Fibroblast of lung (primary cell): ENCODE measurements around the gene FOXL2NB. TPM values are rescaled to one million over a fixed set of nuclear protein-coding genes. Genes with fewer than 3 reads are reported as not detected.

ENCODE experiments used
- DNase-seq, 2 donors: peaks; one replicate each; pipeline versions ENCODE4 v3.0.0 to v3.0.0-alpha.2; 2010; ENCODE audit warnings: low read depth in 2 of 2
- H2AFZ ChIP-seq: 2 replicates; pipeline ENCODE4 v1.5.1; 2012; ENCODE audit warnings: low read length, control low read depth, inconsistent platforms
- H3K27ac ChIP-seq: 2 replicates; pipeline ENCODE4 v1.5.1; 2011; ENCODE audit warnings: low read length, control low read depth; ENCODE audit not compliant: insufficient read depth
- H3K27me3 ChIP-seq: 2 replicates; pipeline ENCODE4 v1.5.1; 2011; ENCODE audit warnings: mild to moderate bottlenecking, low read length; ENCODE audit not compliant: control insufficient read depth, insufficient read depth
- H3K36me3 ChIP-seq: 2 replicates; pipeline ENCODE4 v1.5.1; 2011; ENCODE audit warnings: low read length; ENCODE audit not compliant: control insufficient read depth, insufficient read depth
- H3K4me1 ChIP-seq: 2 replicates; pipeline ENCODE4 v1.5.1; 2011; ENCODE audit warnings: low read length; ENCODE audit not compliant: control insufficient read depth, insufficient read depth; ENCODE audit errors: extremely low read depth
- H3K4me2 ChIP-seq: 2 replicates; pipeline ENCODE4 v1.5.1; 2011; ENCODE audit warnings: low read length, control low read depth; ENCODE audit not compliant: insufficient read depth; ENCODE audit errors: extremely low read depth
- H3K4me3 ChIP-seq, 4 experiments: fragments of 200-600 bp in 1 of 4; sonication (generic) in 1 of 4; replicated peaks in 1 of 4; 2 replicates each; pipeline ENCODE4 v1.5.1; 2011 to 2016; ENCODE audit warnings: low read length in 4 of 4, low read depth in 3 of 4, mild to moderate bottlenecking in 3 of 4, control low read depth in 2 of 4, inconsistent platforms in 1 of 4, mixed read lengths in 1 of 4; ENCODE audit not compliant: insufficient read depth in 1 of 4; ENCODE audit errors: control extremely low read depth in 1 of 4
- H3K79me2 ChIP-seq: 2 replicates; pipeline ENCODE4 v1.5.1; 2012; ENCODE audit warnings: mild to moderate bottlenecking, low read length, inconsistent platforms; ENCODE audit not compliant: control insufficient read depth, insufficient read depth
- H3K9ac ChIP-seq: 2 replicates; pipeline ENCODE4 v1.5.1; 2011; ENCODE audit warnings: mild to moderate bottlenecking, low read length, control low read depth; ENCODE audit not compliant: insufficient read depth
- H3K9me3 ChIP-seq: 2 replicates; pipeline ENCODE4 v1.5.1; 2012; ENCODE audit warnings: low read depth, low read length; ENCODE audit not compliant: control insufficient read depth, insufficient read depth
- H4K20me1 ChIP-seq: 2 replicates; pipeline ENCODE4 v1.5.1; 2011; ENCODE audit warnings: low read length; ENCODE audit not compliant: control insufficient read depth, insufficient read depth; ENCODE audit errors: extremely low read depth
- EZH2 ChIP-seq: IDR thresholded peaks from 2 replicates; pipeline ENCODE4 v1.5.1; 2012; ENCODE audit warnings: low read length, control low read depth, mild to moderate bottlenecking; ENCODE audit errors: missing control alignments
- polyA plus RNA-seq, 2 donors: library from polyadenylated mRNA; depleted of rRNA in 1 of 2; stranded (reverse) in 1 of 2; unstranded in 1 of 2; fragments of >200 nt; gene quantifications; 2 replicates each; pipeline ENCODE4 v1.2.1, GENCODE V29; 2011 to 2012; ENCODE audit warnings: missing spikeins in 1 of 2
- total RNA-seq: library from RNA; depleted of rRNA; stranded (reverse); fragments of >200 nt; gene quantifications from 2 replicates; pipeline ENCODE4 v1.2.1, GENCODE V29; 2014
- TF ChIP-seq, protein P1 (sequence below), 2 donors: IDR thresholded peaks in 1 of 2; conservative IDR thresholded peaks in 1 of 2; 1 replicate in 1 of 2; 2 replicates in 1 of 2; pipeline ENCODE4 v1.5.1; 2011 to 2012; ENCODE audit warnings: low read length in 2 of 2, control low read depth in 1 of 2, inconsistent platforms in 1 of 2, low read depth in 1 of 2, mild to moderate bottlenecking in 1 of 2

The FOXL2NB gene
- total and polyA plus RNA-seq, 2 donors (not counting 1 experiment from before 2014, with no cell fraction given): not detected

DNA sequence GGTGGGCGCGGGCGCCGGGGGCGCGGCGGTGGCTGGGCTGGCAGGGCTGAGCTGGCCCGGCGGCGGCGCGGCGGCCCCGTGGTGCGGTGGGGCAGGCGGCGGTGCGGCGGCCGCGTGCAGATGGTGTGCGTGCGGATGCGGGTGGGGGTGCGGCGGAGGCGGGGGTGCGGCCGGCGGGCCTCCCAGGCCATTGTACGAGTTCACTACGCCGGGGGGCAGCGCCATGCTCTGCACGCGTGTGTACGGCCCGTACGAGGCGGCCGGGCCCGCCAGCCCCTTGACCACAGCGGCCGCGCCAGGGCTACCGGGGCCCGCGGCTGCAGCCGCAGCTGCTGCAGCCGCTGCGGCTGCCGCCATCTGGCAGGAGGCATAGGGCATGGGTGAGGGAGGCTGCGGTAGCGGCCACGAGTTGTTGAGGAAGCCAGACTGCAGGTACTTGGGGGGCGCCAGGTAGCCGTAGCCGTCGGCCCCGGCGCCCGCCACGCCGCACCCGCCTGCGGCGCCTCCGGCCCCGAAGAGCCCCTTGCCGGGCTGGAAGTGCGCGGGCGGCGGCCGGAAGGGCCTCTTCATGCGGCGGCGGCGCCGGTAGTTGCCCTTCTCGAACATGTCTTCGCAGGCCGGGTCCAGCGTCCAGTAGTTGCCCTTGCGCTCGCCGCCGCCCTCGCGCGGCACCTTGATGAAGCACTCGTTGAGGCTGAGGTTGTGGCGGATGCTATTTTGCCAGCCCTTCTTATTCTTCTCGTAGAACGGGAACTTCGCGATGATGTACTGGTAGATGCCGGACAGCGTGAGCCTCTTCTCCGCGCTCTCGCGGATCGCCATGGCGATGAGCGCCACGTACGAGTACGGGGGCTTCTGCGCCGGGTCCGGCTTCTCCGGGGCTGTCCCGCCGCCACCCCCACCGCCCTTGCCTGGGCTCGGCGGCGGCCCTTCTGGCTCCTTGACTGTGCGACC lies 1.0 kb upstream of the FOXL2NB start:
- no peaks in the 10 kb centered on the region for H3K9me3 ChIP-seq
- peak overlapping the region; percentile 64 for H3K4me2 ChIP-seq
- peak overlapping the region in 3 of 4 experiments; percentile 7 to 44 (median 19) for H3K4me3 ChIP-seq
- H3K27ac ChIP-seq: no peak overlapping the region
- no peaks in the 10 kb centered on the region for H3K79me2 ChIP-seq
- no peak overlapping the region for H2AFZ ChIP-seq
- H3K9ac ChIP-seq: no peak overlapping the region
- TF ChIP-seq EZH2: peak; percentile 100
- TF ChIP-seq, protein P1, sequence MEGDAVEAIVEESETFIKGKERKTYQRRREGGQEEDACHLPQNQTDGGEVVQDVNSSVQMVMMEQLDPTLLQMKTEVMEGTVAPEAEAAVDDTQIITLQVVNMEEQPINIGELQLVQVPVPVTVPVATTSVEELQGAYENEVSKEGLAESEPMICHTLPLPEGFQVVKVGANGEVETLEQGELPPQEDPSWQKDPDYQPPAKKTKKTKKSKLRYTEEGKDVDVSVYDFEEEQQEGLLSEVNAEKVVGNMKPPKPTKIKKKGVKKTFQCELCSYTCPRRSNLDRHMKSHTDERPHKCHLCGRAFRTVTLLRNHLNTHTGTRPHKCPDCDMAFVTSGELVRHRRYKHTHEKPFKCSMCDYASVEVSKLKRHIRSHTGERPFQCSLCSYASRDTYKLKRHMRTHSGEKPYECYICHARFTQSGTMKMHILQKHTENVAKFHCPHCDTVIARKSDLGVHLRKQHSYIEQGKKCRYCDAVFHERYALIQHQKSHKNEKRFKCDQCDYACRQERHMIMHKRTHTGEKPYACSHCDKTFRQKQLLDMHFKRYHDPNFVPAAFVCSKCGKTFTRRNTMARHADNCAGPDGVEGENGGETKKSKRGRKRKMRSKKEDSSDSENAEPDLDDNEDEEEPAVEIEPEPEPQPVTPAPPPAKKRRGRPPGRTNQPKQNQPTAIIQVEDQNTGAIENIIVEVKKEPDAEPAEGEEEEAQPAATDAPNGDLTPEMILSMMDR (conservative IDR thresholded peaks at IDR 0.05 in 1 of 2, IDR thresholded peaks at IDR 0.05 in 1 of 2; ENCODE audit: low read depth in 1 of 2, low read length in 2 of 2): peak in 1 of 2 donors; percentile 13
- H4K20me1 ChIP-seq: no peaks in the 10 kb centered on the region
- H3K27me3 ChIP-seq: peaks cover 96% of the 10 kb centered on the region
- H3K36me3 ChIP-seq: no peaks in the 10 kb centered on the region
- H3K4me1 ChIP-seq: no peaks in the 10 kb centered on the region
- peak in 1 of 2 donors; percentile 18 for DNase-seq

DNA sequence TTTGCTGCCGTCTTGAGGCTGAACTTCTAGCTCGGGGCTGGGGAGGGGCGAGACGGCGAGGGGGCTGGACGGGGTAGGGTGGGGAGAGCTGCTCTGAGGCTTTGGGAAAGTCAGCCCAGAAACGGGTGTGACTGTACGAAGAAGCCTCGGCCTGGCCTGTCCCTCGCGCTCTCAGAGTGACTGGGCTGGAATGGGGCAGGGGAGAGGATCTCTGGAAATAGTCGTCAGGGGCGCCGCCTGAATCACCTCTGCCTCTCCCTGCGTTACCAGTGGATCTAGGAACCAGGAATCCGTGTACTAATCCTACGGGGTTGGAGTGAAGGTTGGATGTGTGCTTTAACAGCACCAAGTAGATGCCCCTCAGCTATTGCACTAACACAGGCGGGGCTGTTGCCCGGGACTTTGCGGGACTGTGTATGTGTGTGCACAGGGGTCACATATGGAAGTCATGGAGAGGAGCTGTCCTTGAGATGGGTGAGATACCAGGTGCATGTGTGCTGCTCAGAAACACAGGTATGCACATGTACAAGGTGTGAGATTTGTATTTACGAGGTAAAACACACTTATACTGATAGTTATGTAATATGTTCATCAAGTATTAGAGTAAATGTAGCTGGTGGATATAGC lies 591 bp downstream of the FOXL2NB start:
- Histone ChIP-seq H3K79me2 (no peaks in the 10 kb centered on the region), H3K9ac (no peak overlapping the region), H3K4me3 (no peak overlapping the region), H3K4me1 (no peaks in the 10 kb centered on the region), H3K9me3 (no peaks in the 10 kb centered on the region), H3K27ac (no peak overlapping the region), H2AFZ (no peak overlapping the region), H3K27me3 (peaks cover 91% of the 10 kb centered on the region), H4K20me1 (no peaks in the 10 kb centered on the region), H3K36me3 (no peaks in the 10 kb centered on the region), H3K4me2 (no peak overlapping the region)
- DNase-seq: no peak
- TF ChIP-seq, protein P1 (conservative IDR thresholded peaks at IDR 0.05 in 1 of 2, IDR thresholded peaks at IDR 0.05 in 1 of 2; ENCODE audit: low read depth in 1 of 2, low read length in 2 of 2): no peak
- peak; percentile 20 for TF ChIP-seq EZH2

DNA sequence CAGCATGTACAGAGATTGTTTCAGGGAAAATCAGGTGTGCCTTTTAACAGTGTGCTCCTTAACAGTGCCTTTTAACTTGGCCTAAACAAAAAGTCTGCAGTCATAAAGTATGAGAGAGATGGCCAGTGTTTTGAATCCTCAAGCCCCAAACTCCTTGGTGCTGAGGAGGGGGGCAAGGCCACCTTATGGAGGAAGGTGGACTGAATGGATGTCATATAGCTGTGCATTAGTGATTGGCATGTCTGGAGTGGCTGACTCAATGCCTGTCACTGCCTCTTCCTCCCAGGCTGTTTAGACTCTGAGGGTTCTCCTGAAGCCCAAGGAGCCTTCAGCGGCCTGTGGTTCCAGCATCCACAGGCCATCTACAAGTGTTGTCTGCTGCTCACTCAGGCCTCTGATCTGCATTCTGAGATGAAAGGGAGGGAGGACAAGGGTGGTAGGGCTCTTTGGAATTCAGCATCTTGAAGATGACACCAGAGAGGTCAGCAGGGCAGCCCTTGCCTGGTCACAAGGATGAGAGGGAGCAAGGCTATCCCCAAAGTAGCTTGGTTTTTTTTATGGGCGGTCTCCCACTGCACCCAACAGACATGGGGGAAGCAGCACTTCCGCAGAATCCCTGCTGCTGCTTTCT lies 1.5 kb downstream of the FOXL2NB start:
- no peaks in the 10 kb centered on the region for H3K9me3 ChIP-seq
- no peaks in the 10 kb centered on the region for H3K4me1 ChIP-seq
- no peak overlapping the region for H3K9ac ChIP-seq
- TF ChIP-seq EZH2: no peak
- TF ChIP-seq, protein P1 (conservative IDR thresholded peaks at IDR 0.05 in 1 of 2, IDR thresholded peaks at IDR 0.05 in 1 of 2; ENCODE audit: low read depth in 1 of 2, low read length in 2 of 2): no peak
- H3K36me3 ChIP-seq: no peaks in the 10 kb centered on the region
- H4K20me1 ChIP-seq: no peaks in the 10 kb centered on the region
- H3K27ac ChIP-seq: no peak overlapping the region
- no peaks in the 10 kb centered on the region for H3K79me2 ChIP-seq
- DNase-seq: no peak
- no peak overlapping the region for H2AFZ ChIP-seq
- H3K27me3 ChIP-seq: peaks cover 86% of the 10 kb centered on the region
- no peak overlapping the region for H3K4me3 ChIP-seq
- H3K4me2 ChIP-seq: no peak overlapping the region
